Measurements from ENCODE around the gene XRCC4. TPM values are rescaled to one million over a fixed set of nuclear protein-coding genes. Genes with fewer than 3 reads are reported as not detected.

The XRCC4 gene
- polyA plus RNA-seq, 1 donor (not counting 4 experiments of a cell fraction or from before 2014, with no cell fraction given), result 10.9 TPM

GRCh38 chr5:83375049-83375745 is 297.9 kb downstream of the XRCC4 start:
- H3K4me1 ChIP-seq (ENCODE audit: control insufficient read depth, extremely low read depth, insufficient read depth, low read length), result no peaks in the 10 kb centered on the region
- H3K36me3 ChIP-seq (ENCODE audit: control insufficient read depth in 2 of 2, extremely low read depth in 1 of 2, insufficient read depth in 2 of 2, low read length in 2 of 2), result no peaks in the 10 kb centered on the region
- H3K9me3 ChIP-seq (ENCODE audit: control insufficient read depth, low read depth, low read length), result no peaks in the 10 kb centered on the region
- dilution Hi-C loops (cut with MboI; ENCODE audit: extremely low pct_ligation_motif_present, low sequenced_read_pairs), result no loop called here
- H3K27me3 ChIP-seq (ENCODE audit: control insufficient read depth, extremely low read depth, insufficient read depth, low read length), result no peaks in the 10 kb centered on the region
- no peak overlapping the region for H3K4me2 ChIP-seq (ENCODE audit: control insufficient read depth, extremely low read depth, insufficient read depth, low read depth, low read length)
- H3K27ac ChIP-seq (ENCODE audit: control insufficient read depth, insufficient read depth, low read length), result no peak overlapping the region
- no peaks in the 10 kb centered on the region for H3K9me1 ChIP-seq (ENCODE audit: control insufficient read depth, extremely low read depth, insufficient read depth, low read length)
- no peak for TF ChIP-seq EZH2 (IDR thresholded peaks at IDR 0.05; ENCODE audit: low read length)
- no peak for TF ChIP-seq CTCF (optimal IDR thresholded peaks at IDR 0.05 in 1 of 3, IDR thresholded peaks at IDR 0.05 in 1 of 3, conservative IDR thresholded peaks at IDR 0.05 in 1 of 3; ENCODE audit: extremely low read depth in 1 of 3, insufficient read depth in 2 of 3, low read length in 3 of 3)
- H3K79me2 ChIP-seq (ENCODE audit: control insufficient read depth, insufficient read depth, low read length), result no peaks in the 10 kb centered on the region
- H2AFZ ChIP-seq (ENCODE audit: control insufficient read depth, low read length), result no peak overlapping the region
- FAIRE-seq, result no peak
- H4K20me1 ChIP-seq (ENCODE audit: control insufficient read depth, extremely low read depth, insufficient read depth, low read length), result no peaks in the 10 kb centered on the region
- DNase-seq (ENCODE audit: low read depth, low spot score), result no peak
- H3K9ac ChIP-seq (ENCODE audit: control insufficient read depth, extremely low read depth, insufficient read depth, low read length), result no peak overlapping the region
- no peak overlapping the region for H3K4me3 ChIP-seq (ENCODE audit: control insufficient read depth in 2 of 3, extremely low read depth in 1 of 3, insufficient read depth in 2 of 3, low read depth in 1 of 3, low read length in 3 of 3)

GRCh38 chr5:83376461-83376860 is 299.1 kb downstream of the XRCC4 start:
- dilution Hi-C loops (cut with MboI; ENCODE audit: extremely low pct_ligation_motif_present, low sequenced_read_pairs), result no loop called here
- Histone ChIP-seq H3K9me1 (ENCODE audit: control insufficient read depth, extremely low read depth, insufficient read depth, low read length) (no peaks in the 10 kb centered on the region), H4K20me1 (ENCODE audit: control insufficient read depth, extremely low read depth, insufficient read depth, low read length) (no peaks in the 10 kb centered on the region), H2AFZ (ENCODE audit: control insufficient read depth, low read length) (no peak overlapping the region), H3K9me3 (ENCODE audit: control insufficient read depth, low read depth, low read length) (no peaks in the 10 kb centered on the region), H3K4me3 (ENCODE audit: control insufficient read depth in 2 of 3, extremely low read depth in 1 of 3, insufficient read depth in 2 of 3, low read depth in 1 of 3, low read length in 3 of 3) (no peak overlapping the region), H3K4me1 (ENCODE audit: control insufficient read depth, extremely low read depth, insufficient read depth, low read length) (no peaks in the 10 kb centered on the region), H3K36me3 (ENCODE audit: control insufficient read depth in 2 of 2, extremely low read depth in 1 of 2, insufficient read depth in 2 of 2, low read length in 2 of 2) (no peaks in the 10 kb centered on the region), H3K27ac (ENCODE audit: control insufficient read depth, insufficient read depth, low read length) (no peak overlapping the region), H3K4me2 (ENCODE audit: control insufficient read depth, extremely low read depth, insufficient read depth, low read depth, low read length) (no peak overlapping the region), H3K9ac (ENCODE audit: control insufficient read depth, extremely low read depth, insufficient read depth, low read length) (no peak overlapping the region), H3K27me3 (ENCODE audit: control insufficient read depth, extremely low read depth, insufficient read depth, low read length) (no peaks in the 10 kb centered on the region), H3K79me2 (ENCODE audit: control insufficient read depth, insufficient read depth, low read length) (no peaks in the 10 kb centered on the region)
- no peak for FAIRE-seq
- no peak for DNase-seq (ENCODE audit: low read depth, low spot score)
- TF ChIP-seq EZH2 (IDR thresholded peaks at IDR 0.05; ENCODE audit: low read length) (no peak), CTCF (optimal IDR thresholded peaks at IDR 0.05 in 1 of 3, IDR thresholded peaks at IDR 0.05 in 1 of 3, conservative IDR thresholded peaks at IDR 0.05 in 1 of 3; ENCODE audit: extremely low read depth in 1 of 3, insufficient read depth in 2 of 3, low read length in 3 of 3) (no peak)

Measured in keratinocyte (primary cell).